ENCODE measurements around the gene NPBWR2. TPM values are rescaled to one million over a fixed set of nuclear protein-coding genes. Genes with fewer than 3 reads are reported as not detected.

NPBWR2 gene
- total RNA-seq, 2 donors from 2014 or later, result not detected

GRCh38 chr20:64070244-64070993 is 36.9 kb downstream of the NPBWR2 start:
- no peak overlapping the region for H3K27ac Mint-ChIP-seq
- no peaks in the 10 kb centered on the region for H3K9me3 ChIP-seq (ENCODE audit: control insufficient read depth, low read length, poor library complexity, severe bottlenecking)
- H3K27me3 Mint-ChIP-seq, result no peaks in the 10 kb centered on the region
- no peak overlapping the region for H3K4me3 Mint-ChIP-seq
- no peaks in the 10 kb centered on the region for H3K36me3 Mint-ChIP-seq (ENCODE audit: low read depth)
- ATAC-seq (no peak), DNase-seq (no peak)
- peaks cover 27% of the 10 kb centered on the region for H3K4me1 Mint-ChIP-seq

- Mint-ChIP-seq H3K4me3 (no peak overlapping the region), H3K27ac (no peak overlapping the region), H3K36me3 (ENCODE audit: low read depth) (no peaks in the 10 kb centered on the region), H3K27me3 (no peaks in the 10 kb centered on the region), H3K4me1 (peaks cover 31% of the 10 kb centered on the region)
- ATAC-seq, result no peak
- DNase-seq, result no peak
- no peaks in the 10 kb centered on the region for H3K9me3 ChIP-seq (ENCODE audit: control insufficient read depth, low read length, poor library complexity, severe bottlenecking)
Observed at GRCh38 chr20:64069614-64070243, 37.6 kb downstream of the NPBWR2 start.

DNA sequence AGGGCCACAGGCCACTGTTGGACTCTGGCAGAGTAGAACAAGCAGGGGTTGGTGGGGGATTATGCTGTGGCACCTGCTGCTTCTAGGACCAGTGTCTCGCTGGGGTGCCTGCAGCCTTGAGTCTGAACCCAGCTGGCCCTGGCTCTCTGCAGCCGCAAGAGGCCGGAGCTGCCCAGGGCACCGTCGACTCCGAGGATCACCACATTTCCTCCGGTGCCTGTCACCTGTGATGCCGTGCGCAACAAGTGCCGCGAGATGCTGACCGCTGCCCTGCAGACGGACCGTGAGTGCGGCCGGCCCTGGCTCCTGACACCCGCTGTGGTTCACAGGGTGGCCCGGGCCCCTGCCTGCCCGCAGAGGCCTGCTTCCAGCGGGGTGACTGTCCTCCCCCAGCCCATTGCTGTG is 38.2 kb downstream of the NPBWR2 start:
- Mint-ChIP-seq H3K4me3 (no peak overlapping the region), H3K27me3 (no peaks in the 10 kb centered on the region), H3K27ac (no peak overlapping the region), H3K4me1 (peaks cover 35% of the 10 kb centered on the region), H3K36me3 (ENCODE audit: low read depth) (no peaks in the 10 kb centered on the region)
- no peak for DNase-seq
- ATAC-seq, result no peak
- H3K9me3 ChIP-seq (ENCODE audit: control insufficient read depth, low read length, poor library complexity, severe bottlenecking), result no peaks in the 10 kb centered on the region

DNA sequence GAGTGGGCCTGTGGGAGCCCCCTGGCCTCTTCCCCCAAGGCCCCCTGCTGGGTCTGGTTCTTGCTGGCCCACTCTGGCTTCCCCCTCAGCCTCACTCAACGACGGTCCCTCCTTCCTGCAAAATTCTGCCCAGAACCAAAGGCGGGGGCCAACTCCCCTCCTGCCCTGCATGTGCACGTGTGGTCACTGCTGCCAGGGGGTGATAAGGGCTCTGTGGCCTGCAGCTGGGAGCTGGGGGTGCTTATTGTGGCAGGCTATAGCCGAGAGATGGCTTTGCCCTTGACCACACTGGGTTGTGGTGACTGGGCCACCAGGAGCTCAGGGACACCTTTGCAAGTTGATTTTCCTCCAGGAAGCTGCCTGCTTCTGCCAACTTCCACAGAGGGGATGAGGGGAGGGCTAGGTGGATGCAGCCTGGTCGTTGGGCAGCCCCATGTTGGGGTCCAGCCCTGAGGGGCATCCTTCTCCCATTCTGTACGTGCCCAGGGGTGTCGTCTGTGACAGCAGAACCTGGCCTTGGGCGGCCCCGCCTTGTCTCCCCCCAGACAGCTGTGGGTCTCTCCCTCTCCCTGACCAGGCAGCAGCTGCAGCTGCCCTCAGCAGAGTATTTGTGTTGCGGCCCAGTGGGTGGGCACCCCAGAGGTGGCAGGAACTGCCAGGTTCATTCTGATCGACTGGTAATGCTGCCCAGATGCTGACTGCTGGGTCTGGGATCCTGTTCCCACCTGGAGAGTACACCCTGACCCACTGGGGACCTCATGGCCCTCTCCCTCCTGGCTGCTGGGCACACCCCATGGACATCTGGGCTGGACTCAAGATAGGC is 38.8 kb downstream of the NPBWR2 start:
- ATAC-seq (no peak), DNase-seq (no peak)
- Mint-ChIP-seq H3K36me3 (ENCODE audit: low read depth) (no peaks in the 10 kb centered on the region), H3K4me3 (no peak overlapping the region), H3K27me3 (no peaks in the 10 kb centered on the region), H3K27ac (peak overlapping the region; percentile 53), H3K4me1 (peaks cover 40% of the 10 kb centered on the region)
- no peaks in the 10 kb centered on the region for H3K9me3 ChIP-seq (ENCODE audit: control insufficient read depth, low read length, poor library complexity, severe bottlenecking)

DNA sequence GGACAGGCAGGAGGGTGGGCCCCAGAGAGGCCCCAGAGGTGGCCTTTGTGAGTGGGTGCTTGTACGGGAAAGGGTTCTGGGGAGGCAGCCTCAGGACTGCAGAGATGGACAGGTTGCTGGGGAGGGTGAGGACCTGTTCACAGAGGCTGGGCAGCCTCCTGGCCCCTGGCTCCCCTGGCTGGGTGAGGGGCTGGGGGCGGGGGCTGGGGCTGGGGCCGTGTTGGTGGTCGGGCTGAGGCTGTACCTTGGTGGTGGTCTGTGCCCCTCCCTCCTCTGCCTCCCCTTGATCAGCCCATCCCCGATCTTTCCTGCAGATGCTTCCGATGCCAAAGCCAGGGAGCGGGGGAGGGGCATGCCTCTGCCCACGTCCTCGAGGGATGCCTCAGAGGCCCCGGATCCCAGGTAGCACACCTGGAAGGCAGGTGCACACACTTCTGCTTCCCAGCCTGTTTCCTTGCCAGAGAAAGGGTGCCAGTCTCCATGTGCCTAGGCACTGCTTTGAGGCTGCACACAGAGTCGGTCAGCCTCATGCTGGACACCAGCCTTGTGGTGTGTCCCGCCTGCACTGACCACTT is 39.5 kb downstream of the NPBWR2 start:
- ATAC-seq (no peak), DNase-seq (no peak)
- H3K36me3 Mint-ChIP-seq (ENCODE audit: low read depth), result no peaks in the 10 kb centered on the region
- H3K27me3 Mint-ChIP-seq, result no peaks in the 10 kb centered on the region
- H3K27ac Mint-ChIP-seq, result peak overlapping the region; percentile 53
- peaks cover 42% of the 10 kb centered on the region for H3K4me1 Mint-ChIP-seq
- H3K4me3 Mint-ChIP-seq, result peak overlapping the region; percentile 9
- H3K9me3 ChIP-seq (ENCODE audit: control insufficient read depth, low read length, poor library complexity, severe bottlenecking), result no peaks in the 10 kb centered on the region

- H3K9me3 ChIP-seq (ENCODE audit: control insufficient read depth, low read length, poor library complexity, severe bottlenecking), result no peaks in the 10 kb centered on the region
Observed at GRCh38 chr20:64067005-64067632, 40.2 kb downstream of the NPBWR2 start.

DNA sequence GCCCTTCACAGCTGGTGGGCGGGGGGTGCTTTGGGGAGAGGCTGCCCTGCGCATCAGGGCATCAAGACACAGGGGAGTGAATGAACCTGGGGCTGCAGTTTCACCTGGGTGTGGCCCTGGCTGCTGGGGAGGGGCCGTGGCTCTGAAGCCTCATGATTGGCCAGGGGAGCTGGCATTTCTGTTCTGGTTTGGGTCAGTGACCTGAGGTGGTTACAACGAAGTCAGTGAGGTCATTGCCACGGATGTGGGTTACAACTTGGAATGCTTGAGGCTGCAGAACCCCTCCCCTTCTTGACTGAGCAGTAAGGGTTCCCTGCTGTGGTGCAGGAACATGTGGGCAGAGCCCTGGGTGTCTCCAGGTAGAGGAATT is 41.4 kb downstream of the NPBWR2 start:
- Mint-ChIP-seq H3K27me3 (no peaks in the 10 kb centered on the region), H3K4me1 (peaks cover 37% of the 10 kb centered on the region), H3K36me3 (ENCODE audit: low read depth) (no peaks in the 10 kb centered on the region), H3K27ac (peak overlapping the region; percentile 90), H3K4me3 (peak overlapping the region; percentile 77)
- DNase-seq (peak in 2 of 3 donors; percentile 42 to 44), ATAC-seq (peak; percentile 65)
- no peaks in the 10 kb centered on the region for H3K9me3 ChIP-seq (ENCODE audit: control insufficient read depth, low read length, poor library complexity, severe bottlenecking)

More at GRCh38 chr20:64067005-64067632, 40.2 kb downstream of the NPBWR2 start:
- peak overlapping the region; percentile 90 for H3K27ac Mint-ChIP-seq
- H3K4me3 Mint-ChIP-seq, result peak overlapping the region; percentile 50
- H3K4me1 Mint-ChIP-seq, result peaks cover 41% of the 10 kb centered on the region
- ATAC-seq (no peak), DNase-seq (no peak)
- H3K27me3 Mint-ChIP-seq, result no peaks in the 10 kb centered on the region
- H3K36me3 Mint-ChIP-seq (ENCODE audit: low read depth), result no peaks in the 10 kb centered on the region

DNA sequence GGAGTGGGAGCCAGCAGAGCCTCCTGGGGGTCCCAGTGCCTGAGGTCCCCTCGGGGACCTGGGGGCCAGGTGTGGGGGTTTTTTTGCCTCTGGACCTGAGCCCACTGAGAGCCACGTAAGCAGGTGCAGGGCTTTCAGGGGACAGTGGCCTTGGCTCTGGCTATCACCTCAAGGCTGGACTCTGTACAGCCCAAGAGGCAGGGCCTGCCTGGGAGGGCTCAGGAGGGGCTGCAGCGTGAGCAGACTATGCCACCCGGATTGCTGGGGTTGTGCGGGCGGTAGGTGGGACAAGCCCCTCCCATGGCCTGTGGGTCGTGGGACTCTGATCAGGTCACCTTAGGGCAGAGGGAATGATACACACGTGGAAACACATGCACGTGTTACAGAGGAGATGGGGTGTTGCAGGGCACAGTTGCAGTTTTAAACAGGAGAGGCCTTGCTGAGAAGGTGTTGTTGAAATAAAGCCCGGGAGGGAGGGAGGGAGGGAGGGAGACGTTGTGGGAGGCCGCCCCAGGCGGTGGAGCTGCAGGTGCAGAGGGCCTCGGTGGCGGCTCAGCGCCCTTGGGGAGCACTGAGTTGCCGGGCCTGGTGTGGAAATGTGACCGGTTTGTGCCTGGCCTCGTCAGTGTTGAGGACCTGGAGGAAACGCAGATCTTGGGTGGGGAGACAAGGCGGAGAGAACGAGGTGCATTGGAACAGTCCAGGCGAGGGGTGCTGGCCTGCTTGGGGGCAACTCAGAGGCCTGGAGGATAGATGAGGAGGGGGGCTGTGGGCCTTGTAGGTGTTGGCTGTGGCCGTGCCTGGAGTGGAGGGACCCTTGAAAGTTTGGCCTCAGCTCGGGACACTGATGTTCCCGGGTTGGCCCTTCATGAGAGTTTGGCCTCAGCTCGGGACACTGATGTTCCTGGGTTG is 42.0 kb downstream of the NPBWR2 start:
- Mint-ChIP-seq H3K36me3 (ENCODE audit: low read depth) (no peaks in the 10 kb centered on the region), H3K4me3 (peak overlapping the region; percentile 77), H3K27me3 (no peaks in the 10 kb centered on the region), H3K27ac (peak overlapping the region; percentile 90), H3K4me1 (peaks cover 37% of the 10 kb centered on the region)
- ATAC-seq, result no peak
- no peak for DNase-seq
- no peaks in the 10 kb centered on the region for H3K9me3 ChIP-seq (ENCODE audit: control insufficient read depth, low read length, poor library complexity, severe bottlenecking)

DNA sequence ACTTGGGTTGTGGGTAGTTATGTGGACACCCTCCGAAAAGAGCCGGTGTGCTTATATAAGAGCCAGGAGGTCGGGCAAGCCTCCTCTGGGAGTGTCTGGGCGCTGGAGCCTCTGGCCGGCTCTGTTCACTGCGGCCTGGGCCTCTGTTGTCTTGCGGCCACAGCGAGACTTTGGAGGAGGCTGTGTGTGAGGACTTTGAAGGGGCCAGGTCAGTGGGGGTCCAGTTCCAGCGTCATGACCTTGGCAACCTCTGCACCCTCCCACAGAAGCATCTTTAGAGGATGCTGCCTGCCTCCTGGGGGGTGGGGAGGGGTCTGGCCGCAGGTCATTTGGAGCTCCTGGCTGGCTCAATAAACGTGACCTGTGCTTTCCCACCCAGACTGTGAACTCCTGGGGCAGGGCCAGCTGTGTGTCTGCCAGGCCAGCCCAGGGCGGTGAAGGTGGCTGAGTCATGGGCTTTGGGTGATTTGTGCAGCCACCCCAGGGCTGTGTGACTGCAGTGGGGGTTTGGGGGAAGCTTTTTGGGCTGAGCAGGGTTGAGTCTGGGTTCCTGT is 43.1 kb downstream of the NPBWR2 start:
- no peak for DNase-seq
- H3K9me3 ChIP-seq (ENCODE audit: control insufficient read depth, low read length, poor library complexity, severe bottlenecking), result no peaks in the 10 kb centered on the region
- H3K4me3 Mint-ChIP-seq, result peak overlapping the region; percentile 91
- H3K27me3 Mint-ChIP-seq, result no peaks in the 10 kb centered on the region
- no peaks in the 10 kb centered on the region for H3K36me3 Mint-ChIP-seq (ENCODE audit: low read depth)
- ATAC-seq, result no peak
- H3K27ac Mint-ChIP-seq, result peak overlapping the region; percentile 83
- peaks cover 37% of the 10 kb centered on the region for H3K4me1 Mint-ChIP-seq

- Mint-ChIP-seq H3K36me3 (ENCODE audit: low read depth) (no peaks in the 10 kb centered on the region), H3K27me3 (no peaks in the 10 kb centered on the region), H3K4me3 (peak overlapping the region; percentile 91), H3K4me1 (peaks cover 37% of the 10 kb centered on the region), H3K27ac (peak overlapping the region; percentile 83)
- H3K9me3 ChIP-seq (ENCODE audit: control insufficient read depth, low read length, poor library complexity, severe bottlenecking), result no peaks in the 10 kb centered on the region
- DNase-seq (no peak), ATAC-seq (no peak)
Observed at GRCh38 chr20:64063389-64064144, 43.8 kb downstream of the NPBWR2 start.

GRCh38 chr20:64062596-64063388 is 44.6 kb downstream of the NPBWR2 start, which contains the start of gene TCEA2:
TSS of gene TCEA2 (plus strand) at chr20:64063198. CDS start at chr20:64063313, 115 bp downstream.
- Mint-ChIP-seq H3K4me3 (peak within 1 kb of the TSS; percentile 91), H3K4me1 (peaks cover 39% of the 10 kb centered on the region), H3K27ac (peak within 1 kb of the TSS; percentile 83), H3K27me3 (no peaks in the 10 kb centered on the region), H3K36me3 (ENCODE audit: low read depth) (no peaks in the 10 kb centered on the region)
- H3K9me3 ChIP-seq (ENCODE audit: control insufficient read depth, low read length, poor library complexity, severe bottlenecking), result no peaks in the 10 kb centered on the region
- ATAC-seq (peak; percentile 92), DNase-seq (peak; percentile 83 to 91 (median 88))

All from T-helper 17 cell (primary cell).